Measurements from ENCODE around the gene ASB13. TPM values are rescaled to one million over a fixed set of nuclear protein-coding genes. Genes with fewer than 3 reads are reported as not detected.

The ASB13 gene
- total and polyA plus RNA-seq, 2 experiments from 2014 or later: 11.6 to 20.2 TPM

DNA sequence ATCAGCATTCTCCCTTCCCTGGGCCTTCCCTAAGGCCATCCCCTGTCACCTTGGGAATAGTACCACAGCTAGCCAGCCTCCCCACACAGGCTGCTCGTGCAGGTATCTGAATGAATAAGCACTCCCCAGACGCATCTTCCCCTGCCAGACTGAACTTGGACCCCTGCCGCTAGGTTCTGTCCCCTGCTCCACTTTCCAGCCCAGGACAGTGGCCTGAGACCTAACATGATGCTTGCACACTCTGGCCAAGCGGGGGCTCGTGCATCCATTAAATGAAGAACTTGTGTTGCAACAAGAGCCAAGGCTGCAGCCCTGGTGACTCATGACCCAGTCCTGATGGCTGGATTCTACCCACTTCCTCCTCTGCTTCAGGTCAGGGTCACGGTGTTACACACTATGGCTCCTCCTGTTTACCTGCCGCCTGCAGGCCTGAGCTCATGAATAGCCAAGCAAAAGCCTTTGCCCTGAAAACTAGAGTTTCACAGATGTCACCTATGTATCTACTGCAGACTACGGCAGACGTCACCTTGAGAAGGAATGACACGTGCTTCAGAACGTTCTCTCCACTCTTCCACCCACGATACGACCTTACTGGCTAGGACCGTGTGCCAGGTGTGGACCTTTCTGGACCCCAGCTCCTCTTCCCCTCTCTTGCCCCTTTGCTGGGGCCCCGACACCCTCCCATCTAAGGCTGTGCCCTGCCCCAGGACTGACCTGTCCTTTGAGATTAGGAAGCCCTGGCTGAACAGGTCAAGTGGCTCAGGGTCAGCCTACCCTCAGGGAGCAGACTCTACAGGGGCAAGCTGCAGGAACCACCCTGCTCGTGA is 6.5 kb downstream of the ASB13 start:
- Histone ChIP-seq H3K36me3 (ENCODE audit: insufficient read depth) (no peaks in the 10 kb centered on the region), H4K20me1 (replicated peaks; ENCODE audit: insufficient read depth) (peaks cover 11% of the 10 kb centered on the region), H3K4me3 (no peak overlapping the region), H2AFZ (no peak overlapping the region), H3K79me2 (replicated peaks; ENCODE audit: insufficient read depth) (peaks cover 49% of the 10 kb centered on the region), H3K4me2 (peak overlapping the region; percentile 65; the same call in 1 of the 2 replicates), H3K9me2 (ENCODE audit: insufficient read depth) (no peaks in the 10 kb centered on the region), H3K27ac (ENCODE audit: low read depth) (no peak overlapping the region), H3F3A (replicated peaks; ENCODE audit: low read depth) (0 out of 2 replicates have a peak, but pooled peaks cover 2% of the 10 kb centered on the region), H3K27me3 (ENCODE audit: insufficient read depth) (no peaks in the 10 kb centered on the region), H3K4me1 (ENCODE audit: insufficient read depth) (peaks cover 25% of the 10 kb centered on the region)
- ATAC-seq (peak; percentile 16), DNase-seq (ENCODE audit: low spot score) (peak; percentile 20)
- Mint-ChIP-seq H3K4me3 (peak overlapping the region; percentile 48; the same call in 2 of the 3 replicates), H3K4me1 (peaks cover 59% of the 10 kb centered on the region), H3K36me3 (ENCODE audit: low read depth) (no peaks in the 10 kb centered on the region; the same call in 2 of the 3 replicates), H3K9me3 (no peaks in the 10 kb centered on the region), H3K27me3 (ENCODE audit: insufficient read depth, low read depth, poor library complexity) (peaks cover 27% of the 10 kb centered on the region), H3K27ac (peak overlapping the region; percentile 76; the same call in 1 of the 2 replicates)
- TF ChIP-seq ZNF462 (CRISPR knock-in tag; IDR thresholded peaks at IDR 0.05): no peak
- TF ChIP-seq EZH2phosphoT487 (IDR thresholded peaks at IDR 0.05; ENCODE audit: unreplicated experiment): no peak
- TF ChIP-seq ZNF114 (CRISPR knock-in tag; IDR thresholded peaks at IDR 0.05): no peak
- TF ChIP-seq CREB1 (CRISPR knock-in tag; IDR thresholded peaks at IDR 0.05; ENCODE audit: low read depth): no peak
- TF ChIP-seq STAT1 (IDR thresholded peaks at IDR 0.05; ENCODE audit: unreplicated experiment): no peak
- no peak for TF ChIP-seq CTCF (conservative IDR thresholded peaks at IDR 0.05; ENCODE audit: low read depth in 2 of 2)
- no peak for TF ChIP-seq POLR2AphosphoS5 (IDR thresholded peaks at IDR 0.05; ENCODE audit: low read depth)
- TF ChIP-seq ZNF331 (CRISPR knock-in tag; IDR thresholded peaks at IDR 0.05; ENCODE audit: low read depth): no peak
- TF ChIP-seq NANOG (IDR thresholded peaks at IDR 0.05; ENCODE audit: borderline replicate concordance): no peak
- TF ChIP-seq, protein P1, sequence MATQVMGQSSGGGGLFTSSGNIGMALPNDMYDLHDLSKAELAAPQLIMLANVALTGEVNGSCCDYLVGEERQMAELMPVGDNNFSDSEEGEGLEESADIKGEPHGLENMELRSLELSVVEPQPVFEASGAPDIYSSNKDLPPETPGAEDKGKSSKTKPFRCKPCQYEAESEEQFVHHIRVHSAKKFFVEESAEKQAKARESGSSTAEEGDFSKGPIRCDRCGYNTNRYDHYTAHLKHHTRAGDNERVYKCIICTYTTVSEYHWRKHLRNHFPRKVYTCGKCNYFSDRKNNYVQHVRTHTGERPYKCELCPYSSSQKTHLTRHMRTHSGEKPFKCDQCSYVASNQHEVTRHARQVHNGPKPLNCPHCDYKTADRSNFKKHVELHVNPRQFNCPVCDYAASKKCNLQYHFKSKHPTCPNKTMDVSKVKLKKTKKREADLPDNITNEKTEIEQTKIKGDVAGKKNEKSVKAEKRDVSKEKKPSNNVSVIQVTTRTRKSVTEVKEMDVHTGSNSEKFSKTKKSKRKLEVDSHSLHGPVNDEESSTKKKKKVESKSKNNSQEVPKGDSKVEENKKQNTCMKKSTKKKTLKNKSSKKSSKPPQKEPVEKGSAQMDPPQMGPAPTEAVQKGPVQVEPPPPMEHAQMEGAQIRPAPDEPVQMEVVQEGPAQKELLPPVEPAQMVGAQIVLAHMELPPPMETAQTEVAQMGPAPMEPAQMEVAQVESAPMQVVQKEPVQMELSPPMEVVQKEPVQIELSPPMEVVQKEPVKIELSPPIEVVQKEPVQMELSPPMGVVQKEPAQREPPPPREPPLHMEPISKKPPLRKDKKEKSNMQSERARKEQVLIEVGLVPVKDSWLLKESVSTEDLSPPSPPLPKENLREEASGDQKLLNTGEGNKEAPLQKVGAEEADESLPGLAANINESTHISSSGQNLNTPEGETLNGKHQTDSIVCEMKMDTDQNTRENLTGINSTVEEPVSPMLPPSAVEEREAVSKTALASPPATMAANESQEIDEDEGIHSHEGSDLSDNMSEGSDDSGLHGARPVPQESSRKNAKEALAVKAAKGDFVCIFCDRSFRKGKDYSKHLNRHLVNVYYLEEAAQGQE (IDR thresholded peaks at IDR 0.05; ENCODE audit: unreplicated experiment): no peak
- TF ChIP-seq EZH2 (IDR thresholded peaks at IDR 0.05; ENCODE audit: low read depth, unreplicated experiment): no peak
- TF ChIP-seq, protein P2, sequence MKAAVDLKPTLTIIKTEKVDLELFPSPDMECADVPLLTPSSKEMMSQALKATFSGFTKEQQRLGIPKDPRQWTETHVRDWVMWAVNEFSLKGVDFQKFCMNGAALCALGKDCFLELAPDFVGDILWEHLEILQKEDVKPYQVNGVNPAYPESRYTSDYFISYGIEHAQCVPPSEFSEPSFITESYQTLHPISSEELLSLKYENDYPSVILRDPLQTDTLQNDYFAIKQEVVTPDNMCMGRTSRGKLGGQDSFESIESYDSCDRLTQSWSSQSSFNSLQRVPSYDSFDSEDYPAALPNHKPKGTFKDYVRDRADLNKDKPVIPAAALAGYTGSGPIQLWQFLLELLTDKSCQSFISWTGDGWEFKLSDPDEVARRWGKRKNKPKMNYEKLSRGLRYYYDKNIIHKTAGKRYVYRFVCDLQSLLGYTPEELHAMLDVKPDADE (IDR thresholded peaks at IDR 0.05): no peak
- TF ChIP-seq JUNB (IDR thresholded peaks at IDR 0.05; ENCODE audit: unreplicated experiment): no peak

Measured in GM23338 (cell line).